ENCODE measurements around the gene NUP42.
"Not testable (repeated sequence)": the region's sequence is repeated elsewhere in the genome, so short reads cannot be mapped to it uniquely, and the experiment has no call there.

NUP42 gene

GRCh38 chr7:23181684-23182553 is at the start of gene NUP42:
TSS of gene NUP42 (plus strand) at chr7:23182048. CDS start at chr7:23182086, 38 bp downstream.
- DNase-seq (ENCODE audit: low read depth) = peak; percentile 96

GRCh38 chr7:23133797-23134196 is 48.1 kb upstream of the NUP42 start:
- no peak for DNase-seq (ENCODE audit: low read depth)

- DNase-seq (ENCODE audit: low read depth) = no peak
These were observed 46.1 kb upstream of the NUP42 start for GRCh38 chr7:23135755-23136154.

- DNase-seq (ENCODE audit: low read depth) = no peak
These were observed 45.6 kb upstream of the NUP42 start for GRCh38 chr7:23136216-23136615.

- no peak for DNase-seq (ENCODE audit: low read depth)
These were observed 24.2 kb upstream of the NUP42 start for GRCh38 chr7:23157679-23158078.

GRCh38 chr7:23158546-23158945 is 23.3 kb upstream of the NUP42 start:
- DNase-seq (ENCODE audit: low read depth) = no peak

GRCh38 chr7:23161482-23161881 is 20.4 kb upstream of the NUP42 start:
- DNase-seq (ENCODE audit: low read depth) = no peak

GRCh38 chr7:23164846-23165245 is 17.0 kb upstream of the NUP42 start:
- DNase-seq (ENCODE audit: low read depth) = no peak

- DNase-seq (ENCODE audit: low read depth) = no peak
These were observed 16.5 kb upstream of the NUP42 start for GRCh38 chr7:23165316-23165715.

- no peak for DNase-seq (ENCODE audit: low read depth)
These were observed 14.2 kb upstream of the NUP42 start for GRCh38 chr7:23167691-23168090.

- DNase-seq (ENCODE audit: low read depth) = no peak
These were observed 13.6 kb upstream of the NUP42 start for GRCh38 chr7:23168111-23168885.

GRCh38 chr7:23175938-23176337 is 5.9 kb upstream of the NUP42 start:
- no peak for DNase-seq (ENCODE audit: low read depth)

- DNase-seq (ENCODE audit: low read depth) = no peak
These were observed 1.6 kb downstream of the NUP42 start for GRCh38 chr7:23183279-23184012.

GRCh38 chr7:23184291-23184690 is 2.4 kb downstream of the NUP42 start:
- no peak for DNase-seq (ENCODE audit: low read depth)

GRCh38 chr7:23184709-23185359 is 3.0 kb downstream of the NUP42 start:
- no peak for DNase-seq (ENCODE audit: low read depth)

GRCh38 chr7:23185980-23186379 is 4.1 kb downstream of the NUP42 start:
- DNase-seq (ENCODE audit: low read depth) = no peak

GRCh38 chr7:23191022-23191421 is 9.2 kb downstream of the NUP42 start:
- no peak for DNase-seq (ENCODE audit: low read depth)

- not testable (repeated sequence) for DNase-seq (ENCODE audit: low read depth)
These were observed 11.9 kb downstream of the NUP42 start for GRCh38 chr7:23193650-23194227.

GRCh38 chr7:23196306-23196705 is 14.5 kb downstream of the NUP42 start:
- DNase-seq (ENCODE audit: low read depth) = no peak

GRCh38 chr7:23197745-23198144 is 15.9 kb downstream of the NUP42 start:
- DNase-seq (ENCODE audit: low read depth) = not testable (repeated sequence)

- no peak for DNase-seq (ENCODE audit: low read depth)
These were observed 18.5 kb downstream of the NUP42 start for GRCh38 chr7:23200331-23200730.

GRCh38 chr7:23204241-23204640 is 22.4 kb downstream of the NUP42 start:
- no peak for DNase-seq (ENCODE audit: low read depth)

Data from activated T-cell treated with anti-CD3 and anti-CD28 coated beads for 24 hours (primary cell).